Measurements from ENCODE around the gene GRM2.
"Not testable (repeated sequence)": the region's sequence is repeated elsewhere in the genome, so short reads cannot be mapped to it uniquely, and the experiment has no call there.

The GRM2 gene

DNA sequence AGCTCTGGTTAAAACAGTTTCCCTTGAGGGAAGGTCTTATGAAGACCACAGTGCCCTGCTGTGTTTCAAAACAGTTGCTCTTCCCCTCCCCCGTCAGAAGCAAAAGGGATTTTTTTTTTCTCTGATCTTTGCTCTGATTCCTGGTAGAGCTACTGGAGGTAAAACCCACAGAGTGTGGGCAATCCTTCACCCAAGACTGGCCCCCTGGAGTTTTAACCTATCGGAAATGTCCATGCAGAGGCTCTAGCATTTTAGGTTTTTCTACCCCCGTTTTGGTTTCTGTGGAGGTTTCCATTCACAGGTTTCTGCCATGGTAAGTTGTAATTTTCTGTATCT lies 27.7 kb downstream of the GRM2 start:
- Histone ChIP-seq H3K27me3 (replicated peaks; ENCODE audit: control insufficient read depth, insufficient read depth, low read length) (no peaks in the 10 kb centered on the region; the same call in 1 of the 2 replicates), H3K4me3 (replicated peaks; ENCODE audit: low read depth, low read length) (no peak overlapping the region), H3K36me3 (ENCODE audit: control insufficient read depth, insufficient read depth, low read length) (no peaks in the 10 kb centered on the region)
- DNase-seq (ENCODE audit: extremely low read depth, insufficient read length) = no peak
- TF ChIP-seq, protein P1, sequence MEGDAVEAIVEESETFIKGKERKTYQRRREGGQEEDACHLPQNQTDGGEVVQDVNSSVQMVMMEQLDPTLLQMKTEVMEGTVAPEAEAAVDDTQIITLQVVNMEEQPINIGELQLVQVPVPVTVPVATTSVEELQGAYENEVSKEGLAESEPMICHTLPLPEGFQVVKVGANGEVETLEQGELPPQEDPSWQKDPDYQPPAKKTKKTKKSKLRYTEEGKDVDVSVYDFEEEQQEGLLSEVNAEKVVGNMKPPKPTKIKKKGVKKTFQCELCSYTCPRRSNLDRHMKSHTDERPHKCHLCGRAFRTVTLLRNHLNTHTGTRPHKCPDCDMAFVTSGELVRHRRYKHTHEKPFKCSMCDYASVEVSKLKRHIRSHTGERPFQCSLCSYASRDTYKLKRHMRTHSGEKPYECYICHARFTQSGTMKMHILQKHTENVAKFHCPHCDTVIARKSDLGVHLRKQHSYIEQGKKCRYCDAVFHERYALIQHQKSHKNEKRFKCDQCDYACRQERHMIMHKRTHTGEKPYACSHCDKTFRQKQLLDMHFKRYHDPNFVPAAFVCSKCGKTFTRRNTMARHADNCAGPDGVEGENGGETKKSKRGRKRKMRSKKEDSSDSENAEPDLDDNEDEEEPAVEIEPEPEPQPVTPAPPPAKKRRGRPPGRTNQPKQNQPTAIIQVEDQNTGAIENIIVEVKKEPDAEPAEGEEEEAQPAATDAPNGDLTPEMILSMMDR (IDR thresholded peaks at IDR 0.05; ENCODE audit: insufficient read depth, low read length, poor library complexity, severe bottlenecking) = no peak

DNA sequence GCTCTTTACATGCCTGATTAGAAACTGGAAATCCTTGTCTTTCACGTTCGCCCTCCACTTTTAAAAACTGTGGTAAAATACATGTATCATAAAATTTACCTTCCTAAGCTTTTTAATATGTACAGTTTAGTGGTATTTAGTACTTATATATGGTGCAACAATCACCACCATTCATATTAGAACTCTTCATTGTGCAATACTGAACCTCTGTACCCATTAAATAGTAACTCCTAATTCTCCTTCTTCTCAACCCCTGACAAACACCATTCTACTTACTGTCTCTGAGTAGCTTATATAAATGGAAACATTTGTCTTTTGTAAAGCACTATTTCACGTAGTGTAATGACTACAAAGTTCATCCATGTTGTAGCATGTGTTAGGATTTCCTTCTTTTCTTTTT lies 28.2 kb downstream of the GRM2 start:
- Histone ChIP-seq H3K27me3 (replicated peaks; ENCODE audit: control insufficient read depth, insufficient read depth, low read length) (no peaks in the 10 kb centered on the region; the same call in 1 of the 2 replicates), H3K4me3 (replicated peaks; ENCODE audit: low read depth, low read length) (no peak overlapping the region), H3K36me3 (ENCODE audit: control insufficient read depth, insufficient read depth, low read length) (no peaks in the 10 kb centered on the region)
- TF ChIP-seq, protein P1 (IDR thresholded peaks at IDR 0.05; ENCODE audit: insufficient read depth, low read length, poor library complexity, severe bottlenecking) = no peak
- no peak for DNase-seq (ENCODE audit: extremely low read depth, insufficient read length)

DNA sequence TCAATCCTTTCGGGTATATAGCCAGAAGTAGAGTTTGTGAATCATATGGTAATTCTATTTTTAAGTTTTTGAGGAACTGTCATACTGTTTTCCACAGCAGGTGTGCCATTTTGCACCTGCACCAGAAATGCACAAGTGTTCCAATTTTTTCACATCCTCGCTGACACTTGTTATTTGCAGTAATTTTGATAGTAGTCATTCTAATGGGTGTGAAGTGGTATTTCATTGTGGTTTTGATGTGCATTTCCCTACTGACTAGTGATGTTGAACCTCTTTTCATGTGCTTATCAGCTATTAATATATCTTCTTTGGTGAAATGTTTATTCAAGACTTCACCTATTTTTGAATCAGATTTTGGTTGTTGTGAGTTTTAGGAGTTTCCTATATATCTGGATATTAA lies 29.1 kb downstream of the GRM2 start:
- H3K4me3 ChIP-seq (replicated peaks; ENCODE audit: low read depth, low read length) = no peak overlapping the region
- no peaks in the 10 kb centered on the region; the same call in 1 of the 2 replicates for H3K27me3 ChIP-seq (replicated peaks; ENCODE audit: control insufficient read depth, insufficient read depth, low read length)
- DNase-seq (ENCODE audit: extremely low read depth, insufficient read length) = no peak
- TF ChIP-seq, protein P1 (IDR thresholded peaks at IDR 0.05; ENCODE audit: insufficient read depth, low read length, poor library complexity, severe bottlenecking) = no peak
- no peaks in the 10 kb centered on the region for H3K36me3 ChIP-seq (ENCODE audit: control insufficient read depth, insufficient read depth, low read length)

DNA sequence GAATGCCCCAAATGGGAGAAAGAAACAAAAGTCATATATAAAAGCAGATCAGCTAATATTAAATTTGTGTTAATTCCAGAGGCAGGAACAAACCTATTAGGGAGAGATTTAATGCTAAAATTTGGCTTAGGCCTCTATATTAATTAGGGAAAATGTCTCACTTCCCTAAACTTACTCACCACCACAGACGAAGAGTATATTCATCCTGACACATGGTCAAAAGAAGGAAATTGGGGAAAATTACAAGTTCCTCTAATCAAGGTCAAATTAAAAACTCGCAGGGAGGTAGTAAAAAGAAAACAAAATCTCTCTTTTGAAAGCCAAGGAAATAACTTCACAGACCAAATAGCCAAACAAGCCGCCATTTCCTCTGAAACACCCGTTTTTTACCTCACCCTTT lies 32.2 kb downstream of the GRM2 start:
- no peak for DNase-seq (ENCODE audit: extremely low read depth, insufficient read length)
- TF ChIP-seq, protein P1 (IDR thresholded peaks at IDR 0.05; ENCODE audit: insufficient read depth, low read length, poor library complexity, severe bottlenecking) = no peak
- H3K36me3 ChIP-seq (ENCODE audit: control insufficient read depth, insufficient read depth, low read length) = no peaks in the 10 kb centered on the region
- no peaks in the 10 kb centered on the region; the same call in 1 of the 2 replicates for H3K27me3 ChIP-seq (replicated peaks; ENCODE audit: control insufficient read depth, insufficient read depth, low read length)
- no peak overlapping the region for H3K4me3 ChIP-seq (replicated peaks; ENCODE audit: low read depth, low read length)

DNA sequence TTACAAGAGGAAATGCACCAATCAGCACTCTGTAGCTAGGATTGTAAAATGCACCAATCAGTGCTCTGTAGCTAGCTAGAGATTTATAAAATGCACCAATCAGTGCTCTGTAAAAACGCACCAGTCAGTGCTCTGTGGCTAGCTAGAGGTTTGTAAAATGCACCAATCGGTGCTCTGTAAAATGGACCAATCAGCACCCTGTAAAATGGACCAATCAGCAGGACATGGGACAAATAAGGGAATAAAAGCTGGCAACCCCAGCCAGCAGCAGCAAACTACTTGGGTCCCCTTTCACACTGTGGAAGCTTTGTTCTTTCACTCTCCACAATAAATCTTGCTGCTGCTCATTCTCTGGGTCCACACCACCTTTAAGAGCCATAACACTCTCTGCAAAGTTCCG lies 35.5 kb downstream of the GRM2 start:
- H3K4me3 ChIP-seq (replicated peaks; ENCODE audit: low read depth, low read length) = not testable (repeated sequence)

DNA sequence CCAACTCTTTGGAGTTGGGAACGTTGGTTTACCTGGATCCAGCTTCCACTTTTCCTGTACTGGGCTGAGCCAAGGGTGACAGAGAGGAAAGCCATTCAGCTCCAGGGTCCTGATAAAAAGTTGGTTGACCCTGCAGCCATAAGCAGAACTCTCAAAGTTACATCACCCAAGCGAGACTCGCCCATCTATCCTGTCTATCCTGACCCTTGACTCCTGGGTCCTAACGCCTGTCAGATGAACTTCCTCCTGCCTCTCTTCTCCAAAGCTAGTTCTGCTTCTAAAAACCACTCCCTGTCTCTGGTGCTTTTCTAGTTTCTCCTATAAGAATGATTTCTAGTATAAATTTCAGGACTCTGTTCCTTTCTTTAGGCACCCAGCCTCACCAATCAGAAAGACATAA lies 36.1 kb downstream of the GRM2 start:
- H3K36me3 ChIP-seq (ENCODE audit: control insufficient read depth, insufficient read depth, low read length); H3K27me3 ChIP-seq (replicated peaks; ENCODE audit: control insufficient read depth, insufficient read depth, low read length); H3K4me3 ChIP-seq (replicated peaks; ENCODE audit: low read depth, low read length); DNase-seq (ENCODE audit: extremely low read depth, insufficient read length): not testable (repeated sequence)

More for the DNA sequence above, 35.5 kb downstream of the GRM2 start:
- H3K27me3 ChIP-seq (replicated peaks; ENCODE audit: control insufficient read depth, insufficient read depth, low read length); DNase-seq (ENCODE audit: extremely low read depth, insufficient read length); H3K36me3 ChIP-seq (ENCODE audit: control insufficient read depth, insufficient read depth, low read length): not testable (repeated sequence)

DNA sequence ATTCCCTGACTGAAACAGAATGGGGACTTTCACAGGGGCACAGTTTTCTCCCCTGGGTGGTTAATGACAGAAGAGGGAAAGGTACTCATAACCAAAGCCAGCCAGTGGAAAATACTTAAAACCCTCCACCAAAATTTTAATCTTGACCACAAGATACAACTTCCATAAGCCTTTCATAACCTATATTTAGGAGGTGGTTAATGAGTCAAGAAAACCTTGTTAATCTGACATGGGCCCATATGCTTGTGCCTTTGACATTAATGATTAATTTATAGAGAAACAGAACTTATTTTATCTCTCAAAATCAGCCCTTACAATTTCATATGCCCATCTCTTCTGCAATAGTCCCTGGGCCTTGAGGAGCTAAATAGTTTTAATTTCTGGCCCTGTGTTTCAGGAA lies 41.0 kb downstream of the GRM2 start:
- no peak for DNase-seq (ENCODE audit: extremely low read depth, insufficient read length)
- H3K36me3 ChIP-seq (ENCODE audit: control insufficient read depth, insufficient read depth, low read length) = no peaks in the 10 kb centered on the region
- no peak overlapping the region for H3K4me3 ChIP-seq (replicated peaks; ENCODE audit: low read depth, low read length)
- no peaks in the 10 kb centered on the region for H3K27me3 ChIP-seq (replicated peaks; ENCODE audit: control insufficient read depth, insufficient read depth, low read length)
- TF ChIP-seq, protein P1 (IDR thresholded peaks at IDR 0.05; ENCODE audit: insufficient read depth, low read length, poor library complexity, severe bottlenecking) = no peak

Data from GM06990 (cell line).